ENCODE results near the gene CARD9. TPM values are rescaled to one million over a fixed set of nuclear protein-coding genes. Genes with fewer than 3 reads are reported as not detected.

The CARD9 gene
- total RNA-seq, 1 experiment from 2014 or later, result 1.1 TPM

GRCh38 chr9:136372561-136373299 is 739 bp downstream of the CARD9 start:
- no peaks in the 10 kb centered on the region for H3K4me1 ChIP-seq (ENCODE audit: insufficient read depth, low read length)
- H3K79me2 ChIP-seq (ENCODE audit: low read length), result no peaks in the 10 kb centered on the region
- no peaks in the 10 kb centered on the region for H3K36me3 ChIP-seq (ENCODE audit: low read depth, low read length)
- no peak overlapping the region for H3K4me2 ChIP-seq (ENCODE audit: low read length)
- no peaks in the 10 kb centered on the region for H3K9me2 ChIP-seq (replicated peaks; ENCODE audit: low read length)
- H3K4me3 ChIP-seq (ENCODE audit: low read length), result no peak overlapping the region
- H3K27me3 ChIP-seq (ENCODE audit: low read length), result no peaks in the 10 kb centered on the region
- DNase-seq (peak; percentile 8), ATAC-seq (peak; percentile 42)
- H3F3A ChIP-seq (ENCODE audit: low read length, unreplicated experiment), result no peaks in the 10 kb centered on the region
- CTCF ChIA-PET, result no interaction called here
- H3K9ac ChIP-seq (ENCODE audit: low read length), result no peak overlapping the region
- H2AFZ ChIP-seq (ENCODE audit: low read length), result no peak overlapping the region
- POLR2A ChIA-PET (ENCODE audit: unreplicated experiment), result no interaction called here
- BruUV-seq (replicated peaks), result no TSS peak
- H3K27ac ChIP-seq (ENCODE audit: low read length), result no peak overlapping the region
- H4K20me1 ChIP-seq (ENCODE audit: low read length), result no peaks in the 10 kb centered on the region
- H3K9me3 ChIP-seq (ENCODE audit: low read length), result no peaks in the 10 kb centered on the region
- intact Hi-C loops (cut with micrococcal nuclease), result no loop called here
- TF ChIP-seq EZH2 (IDR thresholded peaks at IDR 0.05; ENCODE audit: low read length, unreplicated experiment) (no peak), CTCF (conservative IDR thresholded peaks at IDR 0.05; ENCODE audit: low read depth, low read length) (no peak), EZH2phosphoT487 (IDR thresholded peaks at IDR 0.05; ENCODE audit: borderline replicate concordance, low read length) (no peak)

- POLR2A ChIA-PET (ENCODE audit: unreplicated experiment), result interaction anchor here (0.7 kb wide), 1 partner anchor 9 kb away, joined by 3 read pairs; no protein-coding TSS in a partner anchor
Observed at GRCh38 chr9:136372006-136372405, 1.5 kb downstream of the CARD9 start.

More at GRCh38 chr9:136372006-136372405, 1.5 kb downstream of the CARD9 start:
- Histone ChIP-seq H3K79me2 (ENCODE audit: low read length) (no peaks in the 10 kb centered on the region), H3K9me3 (ENCODE audit: low read length) (no peaks in the 10 kb centered on the region), H3K4me3 (ENCODE audit: low read length) (no peak overlapping the region), H3K4me1 (ENCODE audit: insufficient read depth, low read length) (no peaks in the 10 kb centered on the region), H3K9ac (ENCODE audit: low read length) (no peak overlapping the region), H3K36me3 (ENCODE audit: low read depth, low read length) (no peaks in the 10 kb centered on the region), H3K4me2 (ENCODE audit: low read length) (no peak overlapping the region), H2AFZ (ENCODE audit: low read length) (no peak overlapping the region), H3K9me2 (replicated peaks; ENCODE audit: low read length) (no peaks in the 10 kb centered on the region), H3K27ac (ENCODE audit: low read length) (no peak overlapping the region), H3F3A (ENCODE audit: low read length, unreplicated experiment) (no peaks in the 10 kb centered on the region), H4K20me1 (ENCODE audit: low read length) (no peaks in the 10 kb centered on the region), H3K27me3 (ENCODE audit: low read length) (no peaks in the 10 kb centered on the region)
- DNase-seq, result no peak
- CTCF ChIA-PET, result no interaction called here
- intact Hi-C loops (cut with micrococcal nuclease), result no loop called here
- TF ChIP-seq EZH2phosphoT487 (IDR thresholded peaks at IDR 0.05; ENCODE audit: borderline replicate concordance, low read length) (no peak), CTCF (conservative IDR thresholded peaks at IDR 0.05; ENCODE audit: low read depth, low read length) (no peak), EZH2 (IDR thresholded peaks at IDR 0.05; ENCODE audit: low read length, unreplicated experiment) (no peak)
- ATAC-seq, result no peak
- no TSS peak for BruUV-seq (replicated peaks)
